ENCODE data around the gene CAMK2A. TPM values are rescaled to one million over a fixed set of nuclear protein-coding genes. Genes with fewer than 3 reads are reported as not detected.

CAMK2A gene
- total and polyA plus RNA-seq, 3 experiments from 2014 or later: not detected

- Histone ChIP-seq H3K4me3 (ENCODE audit: low read length) (peak overlapping the region; percentile 1), H3K27ac (ENCODE audit: low read depth, low read length) (no peak overlapping the region), H3K36me3 (ENCODE audit: insufficient read depth, low read length) (no peaks in the 10 kb centered on the region), H3K27me3 (ENCODE audit: insufficient read depth, low read length, poor library complexity, severe bottlenecking) (no peaks in the 10 kb centered on the region), H3K4me1 (ENCODE audit: insufficient read depth, low read length) (peaks cover 16% of the 10 kb centered on the region), H3K9me3 (ENCODE audit: low read length) (no peaks in the 10 kb centered on the region)
- Mint-ChIP-seq H3K9me3 (no peaks in the 10 kb centered on the region), H3K4me3 (peak overlapping the region in 6 of 7 donors; percentile 56 to 81 (median 68)), H3K27ac (peak overlapping the region in 2 of 8 donors; percentile 26 to 31), H3K27me3 (peaks cover 9 to 21% of the 10 kb centered on the region in 2 donors), H3K36me3 (no peaks in the 10 kb centered on the region), H3K4me1 (peaks cover 18 to 31% (median 21%) of the 10 kb centered on the region in 3 donors)
- no peak for DNase-seq
- CTCF ChIA-PET: interaction anchor here (1.5 to 2.7 kb wide), 4 partner anchors 9 to 374 kb away, joined by 3 to 11 read pairs (median 4); no protein-coding TSS in a partner anchor
- POLR2A ChIA-PET: no interaction called here
Observed at GRCh38 chr5:150208187-150209098, 81.1 kb downstream of the CAMK2A start.

GRCh38 chr5:150206779-150207115 is 82.8 kb downstream of the CAMK2A start:
- H3K36me3 ChIP-seq (ENCODE audit: insufficient read depth, low read length): no peaks in the 10 kb centered on the region
- Mint-ChIP-seq H3K4me1 (peaks cover 18 to 31% (median 21%) of the 10 kb centered on the region in 3 donors), H3K9me3 (no peaks in the 10 kb centered on the region), H3K36me3 (no peaks in the 10 kb centered on the region), H3K27me3 (peaks cover 9 to 27% of the 10 kb centered on the region in 2 donors), H3K4me3 (no peak overlapping the region), H3K27ac (no peak overlapping the region)
- H3K27me3 ChIP-seq (ENCODE audit: insufficient read depth, low read length, poor library complexity, severe bottlenecking): no peaks in the 10 kb centered on the region
- H3K4me3 ChIP-seq (ENCODE audit: low read length): no peak overlapping the region
- no peak overlapping the region for H3K27ac ChIP-seq (ENCODE audit: low read depth, low read length)
- no peak for DNase-seq
- H3K4me1 ChIP-seq (ENCODE audit: insufficient read depth, low read length): peaks cover 16% of the 10 kb centered on the region
- CTCF ChIA-PET: interaction anchor here (1.4 to 2.5 kb wide), 2 partner anchors 8 to 11 kb away, joined by 3 to 10 read pairs; no protein-coding TSS in a partner anchor
- H3K9me3 ChIP-seq (ENCODE audit: low read length): no peaks in the 10 kb centered on the region
- POLR2A ChIA-PET: interaction anchor here (0.5 kb wide), 1 partner anchor 12 kb away, joined by 3 read pairs; no protein-coding TSS in a partner anchor

GRCh38 chr5:150206098-150206778 is 83.3 kb downstream of the CAMK2A start:
- no peak overlapping the region for H3K4me3 ChIP-seq (ENCODE audit: low read length)
- Mint-ChIP-seq H3K4me1 (peaks cover 18 to 31% (median 21%) of the 10 kb centered on the region in 3 donors), H3K9me3 (no peaks in the 10 kb centered on the region), H3K27ac (peak overlapping the region in 1 of 8 donors; percentile 19), H3K36me3 (no peaks in the 10 kb centered on the region), H3K4me3 (no peak overlapping the region), H3K27me3 (peaks cover 9 to 27% of the 10 kb centered on the region in 2 donors)
- H3K27me3 ChIP-seq (ENCODE audit: insufficient read depth, low read length, poor library complexity, severe bottlenecking): no peaks in the 10 kb centered on the region
- no peaks in the 10 kb centered on the region for H3K36me3 ChIP-seq (ENCODE audit: insufficient read depth, low read length)
- no peak for DNase-seq
- ChIA-PET POLR2A (no interaction called here), CTCF (interaction anchor here (1.4 to 2.5 kb wide), 2 partner anchors 9 to 12 kb away, joined by 3 to 10 read pairs; no protein-coding TSS in a partner anchor)
- H3K27ac ChIP-seq (ENCODE audit: low read depth, low read length): no peak overlapping the region
- H3K4me1 ChIP-seq (ENCODE audit: insufficient read depth, low read length): peaks cover 16% of the 10 kb centered on the region
- no peaks in the 10 kb centered on the region for H3K9me3 ChIP-seq (ENCODE audit: low read length)

DNA sequence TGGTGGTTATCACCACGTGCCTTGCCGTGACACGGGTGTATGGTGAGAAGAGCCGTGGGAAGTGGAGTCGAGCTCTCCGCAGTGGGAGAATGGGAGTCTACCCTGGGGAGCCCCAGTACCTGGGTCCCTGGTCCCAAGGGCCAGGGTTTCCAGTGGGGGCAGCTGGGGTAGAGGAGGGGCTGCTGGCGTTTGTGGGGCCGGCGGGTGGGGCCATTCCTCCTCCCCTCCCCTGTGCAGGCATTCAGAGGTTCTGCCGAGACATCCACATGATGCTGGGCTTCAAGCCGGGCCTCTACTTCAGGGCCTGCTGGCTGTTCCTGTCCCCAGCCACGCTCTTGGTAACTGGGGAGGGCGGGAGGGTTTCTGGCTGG is 85.0 kb downstream of the CAMK2A start:
- Histone ChIP-seq H3K27me3 (ENCODE audit: insufficient read depth, low read length, poor library complexity, severe bottlenecking) (no peaks in the 10 kb centered on the region), H3K27ac (ENCODE audit: low read depth, low read length) (no peak overlapping the region), H3K4me3 (ENCODE audit: low read length) (no peak overlapping the region), H3K36me3 (ENCODE audit: insufficient read depth, low read length) (no peaks in the 10 kb centered on the region), H3K4me1 (ENCODE audit: insufficient read depth, low read length) (peaks cover 13% of the 10 kb centered on the region), H3K9me3 (ENCODE audit: low read length) (no peaks in the 10 kb centered on the region)
- no peaks in the 10 kb centered on the region for H3K36me3 Mint-ChIP-seq
- DNase-seq: no peak
- no peak overlapping the region for H3K4me3 Mint-ChIP-seq
- H3K9me3 Mint-ChIP-seq: no peaks in the 10 kb centered on the region
- ChIA-PET CTCF (interaction anchor here (2.5 kb wide), 1 partner anchor 14 kb away, joined by 10 read pairs; no protein-coding TSS in a partner anchor), POLR2A (no interaction called here)
- H3K27me3 Mint-ChIP-seq: peaks cover 10 to 37% of the 10 kb centered on the region in 2 donors
- no peak overlapping the region for H3K27ac Mint-ChIP-seq
- H3K4me1 Mint-ChIP-seq: peaks cover 18 to 25% (median 19%) of the 10 kb centered on the region in 3 donors

DNA sequence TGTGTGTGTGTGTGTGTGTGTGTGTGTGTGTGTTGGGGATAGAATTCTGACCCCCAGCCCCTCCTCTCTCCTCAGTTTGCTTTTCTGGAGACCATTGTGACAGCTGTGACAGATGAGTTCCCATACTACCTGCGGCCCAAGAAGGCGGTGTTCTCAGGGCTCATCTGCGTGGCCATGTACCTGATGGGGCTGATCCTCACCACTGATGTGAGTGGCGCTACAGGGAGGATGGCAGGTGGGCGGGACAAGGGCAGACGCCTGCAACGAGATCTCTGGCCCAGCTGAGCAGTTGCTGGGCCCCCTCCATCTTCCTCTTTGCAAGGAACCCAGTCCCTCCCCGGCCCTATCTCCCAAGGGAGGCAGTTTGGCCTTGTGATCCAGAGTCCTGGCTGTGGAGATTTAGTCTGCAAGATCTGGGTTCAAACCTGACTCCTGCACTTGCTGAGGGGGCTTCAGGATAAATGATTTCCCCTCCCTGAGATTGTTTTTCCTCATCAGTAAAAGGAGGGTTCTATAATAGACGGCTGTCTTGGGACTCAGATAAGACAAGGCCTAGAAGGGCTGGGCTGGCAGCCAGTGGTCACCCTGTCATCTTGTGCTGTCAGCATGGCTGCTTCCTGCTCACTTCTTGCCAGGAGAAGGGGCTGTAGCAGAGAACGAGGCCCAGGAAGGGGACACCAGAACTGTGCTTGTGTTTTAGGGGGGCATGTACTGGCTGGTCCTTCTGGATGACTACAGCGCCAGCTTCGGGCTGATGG is 85.6 kb downstream of the CAMK2A start:
- H3K27ac Mint-ChIP-seq: no peak overlapping the region
- no peaks in the 10 kb centered on the region for H3K9me3 Mint-ChIP-seq
- no peaks in the 10 kb centered on the region for H3K36me3 ChIP-seq (ENCODE audit: insufficient read depth, low read length)
- no peak overlapping the region for H3K27ac ChIP-seq (ENCODE audit: low read depth, low read length)
- ChIA-PET POLR2A (no interaction called here), CTCF (interaction anchor here (1.1 kb wide), 1 partner anchor 14 kb away, joined by 3 read pairs; no protein-coding TSS in a partner anchor)
- H3K4me1 ChIP-seq (ENCODE audit: insufficient read depth, low read length): peaks cover 8% of the 10 kb centered on the region
- H3K36me3 Mint-ChIP-seq: no peaks in the 10 kb centered on the region
- no peaks in the 10 kb centered on the region for H3K27me3 ChIP-seq (ENCODE audit: insufficient read depth, low read length, poor library complexity, severe bottlenecking)
- H3K4me1 Mint-ChIP-seq: peaks cover 13 to 20% (median 14%) of the 10 kb centered on the region in 3 donors
- no peak for DNase-seq
- no peak overlapping the region for H3K4me3 ChIP-seq (ENCODE audit: low read length)
- H3K27me3 Mint-ChIP-seq: peaks cover 6 to 40% of the 10 kb centered on the region in 2 donors
- no peaks in the 10 kb centered on the region for H3K9me3 ChIP-seq (ENCODE audit: low read length)
- no peak overlapping the region for H3K4me3 Mint-ChIP-seq

DNA sequence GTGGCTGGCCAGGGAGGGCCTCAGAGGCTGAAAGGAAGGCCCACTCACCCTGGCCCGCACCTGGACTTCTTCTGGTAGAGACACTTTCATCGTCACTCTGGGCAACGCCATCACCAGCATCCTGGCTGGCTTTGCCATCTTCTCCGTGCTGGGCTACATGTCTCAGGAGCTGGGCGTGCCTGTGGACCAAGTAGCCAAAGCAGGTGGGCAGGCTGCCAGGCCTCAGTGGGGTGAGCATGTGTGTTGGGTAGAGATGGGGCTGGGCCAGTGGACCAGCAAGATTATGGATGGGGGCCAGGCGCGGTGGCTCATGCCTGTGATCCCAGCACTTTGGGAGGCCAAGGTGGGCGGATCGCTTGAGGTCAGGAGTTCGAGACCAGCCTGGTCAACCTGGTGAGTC is 87.1 kb downstream of the CAMK2A start:
- Histone ChIP-seq H3K27ac (ENCODE audit: low read depth, low read length) (no peak overlapping the region), H3K4me3 (ENCODE audit: low read length) (no peak overlapping the region), H3K36me3 (ENCODE audit: insufficient read depth, low read length) (no peaks in the 10 kb centered on the region), H3K27me3 (ENCODE audit: insufficient read depth, low read length, poor library complexity, severe bottlenecking) (no peaks in the 10 kb centered on the region), H3K9me3 (ENCODE audit: low read length) (no peaks in the 10 kb centered on the region), H3K4me1 (ENCODE audit: insufficient read depth, low read length) (no peaks in the 10 kb centered on the region)
- DNase-seq: no peak
- H3K4me1 Mint-ChIP-seq: peaks cover 0 to 5% (median 2%) of the 10 kb centered on the region in 3 donors
- no peaks in the 10 kb centered on the region for H3K36me3 Mint-ChIP-seq
- no peaks in the 10 kb centered on the region for H3K9me3 Mint-ChIP-seq
- ChIA-PET POLR2A (no interaction called here), CTCF (interaction anchor here (2.0 kb wide), 1 partner anchor 13 kb away, joined by 5 read pairs; no protein-coding TSS in a partner anchor)
- H3K27ac Mint-ChIP-seq: no peak overlapping the region
- H3K4me3 Mint-ChIP-seq: no peak overlapping the region
- peaks cover 7 to 32% of the 10 kb centered on the region in 2 donors for H3K27me3 Mint-ChIP-seq

DNA sequence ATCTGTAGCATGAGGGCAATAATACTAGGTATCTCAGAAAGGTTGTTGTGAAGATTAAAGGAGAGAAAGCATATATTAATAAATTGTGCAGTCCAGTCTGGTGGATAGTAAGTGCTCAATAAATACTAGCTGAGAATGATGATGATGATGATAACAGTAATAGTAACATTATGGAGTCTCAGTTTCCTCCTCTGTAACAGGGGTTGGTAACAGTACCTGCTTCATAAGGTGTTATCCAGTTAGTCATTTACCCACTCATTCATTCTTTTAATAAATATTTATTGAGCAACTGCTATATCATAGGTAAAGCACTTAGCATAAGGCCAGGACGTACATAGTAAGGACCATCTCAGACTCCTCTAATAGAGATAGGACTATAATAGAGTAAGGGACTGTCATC is 92.1 kb downstream of the CAMK2A start:
- Mint-ChIP-seq H3K4me1 (no peaks in the 10 kb centered on the region), H3K4me3 (peak overlapping the region in 1 of 7 donors; percentile 16), H3K36me3 (no peaks in the 10 kb centered on the region), H3K27ac (no peak overlapping the region), H3K9me3 (peaks cover 0 to 4% (median 0%) of the 10 kb centered on the region in 5 donors), H3K27me3 (peaks cover 12 to 44% of the 10 kb centered on the region in 2 donors)
- H3K36me3 ChIP-seq (ENCODE audit: insufficient read depth, low read length): no peaks in the 10 kb centered on the region
- no peaks in the 10 kb centered on the region for H3K9me3 ChIP-seq (ENCODE audit: low read length)
- H3K4me3 ChIP-seq (ENCODE audit: low read length): no peak overlapping the region
- H3K27me3 ChIP-seq (ENCODE audit: insufficient read depth, low read length, poor library complexity, severe bottlenecking): no peaks in the 10 kb centered on the region
- DNase-seq: no peak
- ChIA-PET POLR2A (interaction anchor here (0.6 kb wide), 1 partner anchor 12 kb away, joined by 3 read pairs; no protein-coding TSS in a partner anchor), CTCF (no interaction called here)
- no peaks in the 10 kb centered on the region for H3K4me1 ChIP-seq (ENCODE audit: insufficient read depth, low read length)
- no peak overlapping the region for H3K27ac ChIP-seq (ENCODE audit: low read depth, low read length)

Data from CD8-positive, alpha-beta memory T cell (primary cell).